H1 (cell line): ENCODE results near the gene GALNT9. TPM values are rescaled to one million over a fixed set of nuclear protein-coding genes. Genes with fewer than 3 reads are reported as not detected.

Experiments used
- BRCA1 ChIP-seq: IDR thresholded peaks from 2 replicates; pipeline ENCODE4 v1.6.1; 2012; ENCODE audit warnings: low read depth, low read length, improper control_type of control experiment
- CBX8 ChIP-seq: fragments of 300-800, 300-1000 bp; sonication (generic); IDR thresholded peaks from 2 replicates; pipeline ENCODE4 v1.7.1; 2016; ENCODE audit warnings: low read depth, low read length, borderline replicate concordance
- KDM1A ChIP-seq: fragments of 200-600, 300-600 bp; sonication (generic); IDR thresholded peaks from 2 replicates; pipeline ENCODE4 v1.7.1; 2016; ENCODE audit warnings: mild to moderate bottlenecking, low read length, borderline replicate concordance
- RBBP5 ChIP-seq: IDR thresholded peaks from 2 replicates; pipeline ENCODE4 v1.7.1; 2012; ENCODE audit warnings: low read depth, mild to moderate bottlenecking, inconsistent platforms, low read length, moderate library complexity, borderline replicate concordance
- SIN3A ChIP-seq, 2 experiments: IDR thresholded peaks in 1 of 2; conservative IDR thresholded peaks in 1 of 2; 2 replicates each; pipeline ENCODE4 v1.6.1; 2011 to 2012; ENCODE audit warnings: low read length in 2 of 2, improper control_type of control experiment in 1 of 2, low read depth in 1 of 2, mild to moderate bottlenecking in 1 of 2
- SIRT6 ChIP-seq: IDR thresholded peaks from one replicate; pipeline ENCODE4 v1.7.1; 2012; ENCODE audit warnings: low read length, inconsistent platforms
- SRF ChIP-seq: IDR thresholded peaks from 2 replicates; pipeline ENCODE4 v1.6.1; 2011; ENCODE audit warnings: mild to moderate bottlenecking, low read depth, low read length, moderate library complexity
- TBP ChIP-seq: IDR thresholded peaks from 2 replicates; pipeline ENCODE4 v1.6.1; 2011; ENCODE audit warnings: low read depth, low read length, improper control_type of control experiment
- polyA plus RNA-seq, 7 experiments: library from polyadenylated mRNA; depleted of rRNA in 3 of 7; stranded (reverse) in 5 of 7; unstranded in 2 of 7; fragments of >200 nt in 5 of 7; fragments of 200-250 nt in 2 of 7; gene quantifications; 1 replicate in 5 of 7; 2 replicates in 1 of 7; 4 replicates in 1 of 7; pipeline versions ENCODE4 v1.2.1 to v1.2.3, GENCODE V29; 2011 to 2013; ENCODE audit warnings: missing spikeins in 2 of 7, mixed read lengths in 2 of 7
- total RNA-seq: library from RNA; stranded (reverse); fragmentation: NEBNext Ultra II Directional; extraction: Animal tissue kit (Norgen Biotek cat#: 25700); gene quantifications from 2 replicates; pipeline ENCODE4 v1.2.1, GENCODE V29; 2021
- TF ChIP-seq, protein P1 (sequence below): IDR thresholded peaks from 2 replicates; pipeline ENCODE4 v1.6.1; 2011; ENCODE audit warnings: low read length, improper control_type of control experiment
- TF ChIP-seq, protein P2 (sequence below): fragments of 300-600 bp; sonication (generic); IDR thresholded peaks from 2 replicates; pipeline ENCODE4 v1.7.1; 2012; ENCODE audit warnings: low read length, moderate library complexity, mild to moderate bottlenecking, inconsistent platforms; ENCODE audit not compliant: insufficient replicate concordance

GALNT9 gene
- total and polyA plus RNA-seq, 2 of the 8 experiments (the other 6 are each of a cell fraction or from before 2014, with no cell fraction given) = 2.0 to 3.6 TPM

DNA sequence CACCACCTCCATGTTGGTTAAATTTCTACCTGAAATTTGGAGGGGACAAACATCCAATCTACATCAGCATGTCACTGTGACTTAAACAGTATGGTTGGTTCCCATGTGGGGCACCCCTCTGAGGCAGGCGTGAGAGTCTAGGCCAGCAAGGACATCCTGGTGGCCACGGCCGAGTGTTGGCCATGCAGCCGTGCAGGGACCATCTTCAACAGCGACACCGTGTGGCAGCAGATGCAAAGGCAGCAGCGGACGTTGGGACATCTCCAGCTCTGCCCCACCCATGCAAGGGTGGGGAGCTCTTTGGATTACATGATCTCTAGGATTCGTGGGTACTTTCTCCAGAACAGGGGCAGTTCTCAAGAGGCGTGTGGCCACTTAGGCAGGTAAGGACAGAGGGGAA is 135.3 kb downstream of the GALNT9 start (continued):
- TF ChIP-seq, protein P1, sequence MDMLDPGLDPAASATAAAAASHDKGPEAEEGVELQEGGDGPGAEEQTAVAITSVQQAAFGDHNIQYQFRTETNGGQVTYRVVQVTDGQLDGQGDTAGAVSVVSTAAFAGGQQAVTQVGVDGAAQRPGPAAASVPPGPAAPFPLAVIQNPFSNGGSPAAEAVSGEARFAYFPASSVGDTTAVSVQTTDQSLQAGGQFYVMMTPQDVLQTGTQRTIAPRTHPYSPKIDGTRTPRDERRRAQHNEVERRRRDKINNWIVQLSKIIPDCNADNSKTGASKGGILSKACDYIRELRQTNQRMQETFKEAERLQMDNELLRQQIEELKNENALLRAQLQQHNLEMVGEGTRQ = no peak
- TF ChIP-seq BRCA1 = no peak
- no peak for TF ChIP-seq RBBP5
- TF ChIP-seq SIRT6 = no peak
- TF ChIP-seq, protein P2, sequence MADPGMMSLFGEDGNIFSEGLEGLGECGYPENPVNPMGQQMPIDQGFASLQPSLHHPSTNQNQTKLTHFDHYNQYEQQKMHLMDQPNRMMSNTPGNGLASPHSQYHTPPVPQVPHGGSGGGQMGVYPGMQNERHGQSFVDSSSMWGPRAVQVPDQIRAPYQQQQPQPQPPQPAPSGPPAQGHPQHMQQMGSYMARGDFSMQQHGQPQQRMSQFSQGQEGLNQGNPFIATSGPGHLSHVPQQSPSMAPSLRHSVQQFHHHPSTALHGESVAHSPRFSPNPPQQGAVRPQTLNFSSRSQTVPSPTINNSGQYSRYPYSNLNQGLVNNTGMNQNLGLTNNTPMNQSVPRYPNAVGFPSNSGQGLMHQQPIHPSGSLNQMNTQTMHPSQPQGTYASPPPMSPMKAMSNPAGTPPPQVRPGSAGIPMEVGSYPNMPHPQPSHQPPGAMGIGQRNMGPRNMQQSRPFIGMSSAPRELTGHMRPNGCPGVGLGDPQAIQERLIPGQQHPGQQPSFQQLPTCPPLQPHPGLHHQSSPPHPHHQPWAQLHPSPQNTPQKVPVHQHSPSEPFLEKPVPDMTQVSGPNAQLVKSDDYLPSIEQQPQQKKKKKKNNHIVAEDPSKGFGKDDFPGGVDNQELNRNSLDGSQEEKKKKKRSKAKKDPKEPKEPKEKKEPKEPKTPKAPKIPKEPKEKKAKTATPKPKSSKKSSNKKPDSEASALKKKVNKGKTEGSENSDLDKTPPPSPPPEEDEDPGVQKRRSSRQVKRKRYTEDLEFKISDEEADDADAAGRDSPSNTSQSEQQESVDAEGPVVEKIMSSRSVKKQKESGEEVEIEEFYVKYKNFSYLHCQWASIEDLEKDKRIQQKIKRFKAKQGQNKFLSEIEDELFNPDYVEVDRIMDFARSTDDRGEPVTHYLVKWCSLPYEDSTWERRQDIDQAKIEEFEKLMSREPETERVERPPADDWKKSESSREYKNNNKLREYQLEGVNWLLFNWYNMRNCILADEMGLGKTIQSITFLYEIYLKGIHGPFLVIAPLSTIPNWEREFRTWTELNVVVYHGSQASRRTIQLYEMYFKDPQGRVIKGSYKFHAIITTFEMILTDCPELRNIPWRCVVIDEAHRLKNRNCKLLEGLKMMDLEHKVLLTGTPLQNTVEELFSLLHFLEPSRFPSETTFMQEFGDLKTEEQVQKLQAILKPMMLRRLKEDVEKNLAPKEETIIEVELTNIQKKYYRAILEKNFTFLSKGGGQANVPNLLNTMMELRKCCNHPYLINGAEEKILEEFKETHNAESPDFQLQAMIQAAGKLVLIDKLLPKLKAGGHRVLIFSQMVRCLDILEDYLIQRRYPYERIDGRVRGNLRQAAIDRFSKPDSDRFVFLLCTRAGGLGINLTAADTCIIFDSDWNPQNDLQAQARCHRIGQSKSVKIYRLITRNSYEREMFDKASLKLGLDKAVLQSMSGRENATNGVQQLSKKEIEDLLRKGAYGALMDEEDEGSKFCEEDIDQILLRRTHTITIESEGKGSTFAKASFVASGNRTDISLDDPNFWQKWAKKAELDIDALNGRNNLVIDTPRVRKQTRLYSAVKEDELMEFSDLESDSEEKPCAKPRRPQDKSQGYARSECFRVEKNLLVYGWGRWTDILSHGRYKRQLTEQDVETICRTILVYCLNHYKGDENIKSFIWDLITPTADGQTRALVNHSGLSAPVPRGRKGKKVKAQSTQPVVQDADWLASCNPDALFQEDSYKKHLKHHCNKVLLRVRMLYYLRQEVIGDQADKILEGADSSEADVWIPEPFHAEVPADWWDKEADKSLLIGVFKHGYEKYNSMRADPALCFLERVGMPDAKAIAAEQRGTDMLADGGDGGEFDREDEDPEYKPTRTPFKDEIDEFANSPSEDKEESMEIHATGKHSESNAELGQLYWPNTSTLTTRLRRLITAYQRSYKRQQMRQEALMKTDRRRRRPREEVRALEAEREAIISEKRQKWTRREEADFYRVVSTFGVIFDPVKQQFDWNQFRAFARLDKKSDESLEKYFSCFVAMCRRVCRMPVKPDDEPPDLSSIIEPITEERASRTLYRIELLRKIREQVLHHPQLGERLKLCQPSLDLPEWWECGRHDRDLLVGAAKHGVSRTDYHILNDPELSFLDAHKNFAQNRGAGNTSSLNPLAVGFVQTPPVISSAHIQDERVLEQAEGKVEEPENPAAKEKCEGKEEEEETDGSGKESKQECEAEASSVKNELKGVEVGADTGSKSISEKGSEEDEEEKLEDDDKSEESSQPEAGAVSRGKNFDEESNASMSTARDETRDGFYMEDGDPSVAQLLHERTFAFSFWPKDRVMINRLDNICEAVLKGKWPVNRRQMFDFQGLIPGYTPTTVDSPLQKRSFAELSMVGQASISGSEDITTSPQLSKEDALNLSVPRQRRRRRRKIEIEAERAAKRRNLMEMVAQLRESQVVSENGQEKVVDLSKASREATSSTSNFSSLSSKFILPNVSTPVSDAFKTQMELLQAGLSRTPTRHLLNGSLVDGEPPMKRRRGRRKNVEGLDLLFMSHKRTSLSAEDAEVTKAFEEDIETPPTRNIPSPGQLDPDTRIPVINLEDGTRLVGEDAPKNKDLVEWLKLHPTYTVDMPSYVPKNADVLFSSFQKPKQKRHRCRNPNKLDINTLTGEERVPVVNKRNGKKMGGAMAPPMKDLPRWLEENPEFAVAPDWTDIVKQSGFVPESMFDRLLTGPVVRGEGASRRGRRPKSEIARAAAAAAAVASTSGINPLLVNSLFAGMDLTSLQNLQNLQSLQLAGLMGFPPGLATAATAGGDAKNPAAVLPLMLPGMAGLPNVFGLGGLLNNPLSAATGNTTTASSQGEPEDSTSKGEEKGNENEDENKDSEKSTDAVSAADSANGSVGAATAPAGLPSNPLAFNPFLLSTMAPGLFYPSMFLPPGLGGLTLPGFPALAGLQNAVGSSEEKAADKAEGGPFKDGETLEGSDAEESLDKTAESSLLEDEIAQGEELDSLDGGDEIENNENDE = no peak
- no peak for TF ChIP-seq CBX8
- TF ChIP-seq SIN3A (conservative IDR thresholded peaks at IDR 0.05 in 1 of 2, IDR thresholded peaks at IDR 0.05 in 1 of 2; ENCODE audit: low read depth in 1 of 2, low read length in 2 of 2) = no peak
- TF ChIP-seq KDM1A = no peak
- TF ChIP-seq TBP = no peak
- TF ChIP-seq SRF = no peak
